Stimulated activated memory B cell treated with anti-CD40 and anti-IgM and Interleukin-4, amounts not matched to agents 10 μg/mL and 1 μg/mL and 100 μg/mL, for 72 hours (primary cell): ENCODE measurements around the gene ZSWIM6.

Experiments used
- ATAC-seq: fragments of 150-1000 bp; cut with Tn5 transposase; 2 replicates; pipeline ENCODE4 v1.10.0; 2021
- H3K27ac Mint-ChIP-seq: one replicate; pipeline ENCODE4 v1.8.0; 2022; ENCODE audit warnings: mild to moderate bottlenecking, mixed read lengths
- H3K27me3 Mint-ChIP-seq: one replicate; pipeline ENCODE4 v1.8.0; 2022; ENCODE audit warnings: mixed read lengths
- H3K36me3 Mint-ChIP-seq: one replicate; pipeline ENCODE4 v1.8.0; 2022; ENCODE audit warnings: mixed read lengths
- H3K4me1 Mint-ChIP-seq: one replicate; pipeline ENCODE4 v1.8.0; 2022; ENCODE audit warnings: mixed read lengths
- H3K4me3 Mint-ChIP-seq: one replicate; pipeline ENCODE4 v1.8.0; 2022; ENCODE audit warnings: mild to moderate bottlenecking, moderate library complexity, mixed read lengths
- H3K9me3 Mint-ChIP-seq: one replicate; pipeline ENCODE4 v1.8.0; 2022; ENCODE audit warnings: mixed read lengths

The ZSWIM6 gene

GRCh38 chr5:61586096-61587084 lies 254.3 kb downstream of the ZSWIM6 start:
- no peak for ATAC-seq
- Mint-ChIP-seq H3K4me1 (no peaks in the 10 kb centered on the region), H3K27me3 (peaks cover 16% of the 10 kb centered on the region), H3K9me3 (peaks cover 7% of the 10 kb centered on the region), H3K36me3 (no peaks in the 10 kb centered on the region), H3K4me3 (no peak overlapping the region), H3K27ac (no peak overlapping the region)

GRCh38 chr5:61587125-61587524 lies 255.1 kb downstream of the ZSWIM6 start:
- H3K27ac Mint-ChIP-seq: no peak overlapping the region
- H3K9me3 Mint-ChIP-seq: peaks cover 7% of the 10 kb centered on the region
- no peaks in the 10 kb centered on the region for H3K36me3 Mint-ChIP-seq
- H3K4me1 Mint-ChIP-seq: no peaks in the 10 kb centered on the region
- H3K27me3 Mint-ChIP-seq: peaks cover 21% of the 10 kb centered on the region
- no peak overlapping the region for H3K4me3 Mint-ChIP-seq
- no peak for ATAC-seq

GRCh38 chr5:61588216-61588615 lies 256.2 kb downstream of the ZSWIM6 start:
- H3K36me3 Mint-ChIP-seq: no peaks in the 10 kb centered on the region
- no peaks in the 10 kb centered on the region for H3K4me1 Mint-ChIP-seq
- H3K27me3 Mint-ChIP-seq: peaks cover 32% of the 10 kb centered on the region
- peaks cover 7% of the 10 kb centered on the region for H3K9me3 Mint-ChIP-seq
- H3K27ac Mint-ChIP-seq: no peak overlapping the region
- no peak overlapping the region for H3K4me3 Mint-ChIP-seq
- no peak for ATAC-seq

GRCh38 chr5:61589946-61590345 lies 257.9 kb downstream of the ZSWIM6 start:
- Mint-ChIP-seq H3K4me3 (no peak overlapping the region), H3K36me3 (no peaks in the 10 kb centered on the region), H3K27me3 (peaks cover 45% of the 10 kb centered on the region), H3K9me3 (peaks cover 7% of the 10 kb centered on the region), H3K4me1 (no peaks in the 10 kb centered on the region), H3K27ac (no peak overlapping the region)
- ATAC-seq: no peak

- Mint-ChIP-seq H3K36me3 (no peaks in the 10 kb centered on the region), H3K27ac (no peak overlapping the region), H3K27me3 (peaks cover 45% of the 10 kb centered on the region), H3K9me3 (peaks cover 7% of the 10 kb centered on the region), H3K4me3 (no peak overlapping the region), H3K4me1 (no peaks in the 10 kb centered on the region)
- no peak for ATAC-seq
Observed at GRCh38 chr5:61590473-61590872, 258.4 kb downstream of the ZSWIM6 start.

- no peak for ATAC-seq
- no peaks in the 10 kb centered on the region for H3K36me3 Mint-ChIP-seq
- H3K4me3 Mint-ChIP-seq: no peak overlapping the region
- H3K9me3 Mint-ChIP-seq: peaks cover 7% of the 10 kb centered on the region
- no peak overlapping the region for H3K27ac Mint-ChIP-seq
- H3K4me1 Mint-ChIP-seq: no peaks in the 10 kb centered on the region
- H3K27me3 Mint-ChIP-seq: peaks cover 37% of the 10 kb centered on the region
Observed at GRCh38 chr5:61591859-61592258, 259.8 kb downstream of the ZSWIM6 start.

GRCh38 chr5:61595426-61595825 lies 263.4 kb downstream of the ZSWIM6 start:
- H3K9me3 Mint-ChIP-seq: no peaks in the 10 kb centered on the region
- no peaks in the 10 kb centered on the region for H3K4me1 Mint-ChIP-seq
- H3K27ac Mint-ChIP-seq: no peak overlapping the region
- H3K4me3 Mint-ChIP-seq: no peak overlapping the region
- no peaks in the 10 kb centered on the region for H3K36me3 Mint-ChIP-seq
- peaks cover 29% of the 10 kb centered on the region for H3K27me3 Mint-ChIP-seq
- no peak for ATAC-seq
